Right atrium auricular region (tissue), 2 donors: ENCODE data around the gene WNT7A. TPM values are rescaled to one million over a fixed set of nuclear protein-coding genes. Genes with fewer than 3 reads are reported as not detected.
A peak's percentile ranks its signal among the peaks of the same experiment; 100 is the strongest.

Experiments used
- DNase-seq: peaks from one replicate; pipeline ENCODE4 v3.0.0-alpha.2; 2019; ENCODE audit warnings: low spot score
- H3K27ac ChIP-seq, 2 donors: fragments of 200-600 bp; sonication (generic); 1 replicate in 1 of 2; 2 replicates in 1 of 2; pipeline ENCODE4 v1.5.1; 2016 to 2019
- H3K27me3 ChIP-seq, 2 donors: fragments of 200-600 bp; sonication (generic); one replicate each; pipeline versions ENCODE4 v1.5.1 to v1.6.0; 2017 to 2019
- H3K36me3 ChIP-seq: fragments of 200-600 bp; sonication (generic); one replicate; pipeline ENCODE4 v1.5.1; 2016
- H3K4me1 ChIP-seq, 2 donors: fragments of 200-600 bp; sonication (generic); one replicate each; pipeline versions ENCODE4 v1.5.1 to v1.6.0; 2017 to 2019
- H3K4me3 ChIP-seq, 2 donors: fragments of 200-600 bp; sonication (generic); 1 replicate in 1 of 2; 2 replicates in 1 of 2; pipeline ENCODE4 v1.5.1; 2017 to 2019; ENCODE audit warnings: mild to moderate bottlenecking in 1 of 2, moderate library complexity in 1 of 2
- H3K9me3 ChIP-seq, 2 donors: fragments of 200-600 bp; sonication (generic); one replicate each; pipeline ENCODE4 v1.5.1; 2019
- total RNA-seq, 2 donors: library from RNA; depleted of rRNA; stranded (reverse); fragments of >200 nt; gene quantifications; one replicate each; pipeline ENCODE4 v1.1.0, GENCODE V29; 2016
- TF ChIP-seq, protein P1 (sequence below), 2 donors: fragments of 200-600 bp; sonication (generic); IDR thresholded peaks; one replicate each; pipeline ENCODE4 v1.5.1; 2019; ENCODE audit warnings: antibody characterized with exemption in 2 of 2

WNT7A gene
- total RNA-seq, 2 donors from 2014 or later, result not detected

GRCh38 chr3:13882876-13883275, 3.0 kb upstream of the WNT7A start:
- DNase-seq, result peak; percentile 18
- Histone ChIP-seq H3K4me3 (no peak overlapping the region), H3K4me1 (peaks cover 0 to 30% of the 10 kb centered on the region in 2 donors), H3K9me3 (peaks cover 0 to 6% of the 10 kb centered on the region in 2 donors), H3K36me3 (no peaks in the 10 kb centered on the region), H3K27ac (no peak overlapping the region), H3K27me3 (peaks cover 0 to 20% of the 10 kb centered on the region in 2 donors)
- TF ChIP-seq, protein P1, sequence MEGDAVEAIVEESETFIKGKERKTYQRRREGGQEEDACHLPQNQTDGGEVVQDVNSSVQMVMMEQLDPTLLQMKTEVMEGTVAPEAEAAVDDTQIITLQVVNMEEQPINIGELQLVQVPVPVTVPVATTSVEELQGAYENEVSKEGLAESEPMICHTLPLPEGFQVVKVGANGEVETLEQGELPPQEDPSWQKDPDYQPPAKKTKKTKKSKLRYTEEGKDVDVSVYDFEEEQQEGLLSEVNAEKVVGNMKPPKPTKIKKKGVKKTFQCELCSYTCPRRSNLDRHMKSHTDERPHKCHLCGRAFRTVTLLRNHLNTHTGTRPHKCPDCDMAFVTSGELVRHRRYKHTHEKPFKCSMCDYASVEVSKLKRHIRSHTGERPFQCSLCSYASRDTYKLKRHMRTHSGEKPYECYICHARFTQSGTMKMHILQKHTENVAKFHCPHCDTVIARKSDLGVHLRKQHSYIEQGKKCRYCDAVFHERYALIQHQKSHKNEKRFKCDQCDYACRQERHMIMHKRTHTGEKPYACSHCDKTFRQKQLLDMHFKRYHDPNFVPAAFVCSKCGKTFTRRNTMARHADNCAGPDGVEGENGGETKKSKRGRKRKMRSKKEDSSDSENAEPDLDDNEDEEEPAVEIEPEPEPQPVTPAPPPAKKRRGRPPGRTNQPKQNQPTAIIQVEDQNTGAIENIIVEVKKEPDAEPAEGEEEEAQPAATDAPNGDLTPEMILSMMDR (IDR thresholded peaks at IDR 0.05), result no peak

DNA sequence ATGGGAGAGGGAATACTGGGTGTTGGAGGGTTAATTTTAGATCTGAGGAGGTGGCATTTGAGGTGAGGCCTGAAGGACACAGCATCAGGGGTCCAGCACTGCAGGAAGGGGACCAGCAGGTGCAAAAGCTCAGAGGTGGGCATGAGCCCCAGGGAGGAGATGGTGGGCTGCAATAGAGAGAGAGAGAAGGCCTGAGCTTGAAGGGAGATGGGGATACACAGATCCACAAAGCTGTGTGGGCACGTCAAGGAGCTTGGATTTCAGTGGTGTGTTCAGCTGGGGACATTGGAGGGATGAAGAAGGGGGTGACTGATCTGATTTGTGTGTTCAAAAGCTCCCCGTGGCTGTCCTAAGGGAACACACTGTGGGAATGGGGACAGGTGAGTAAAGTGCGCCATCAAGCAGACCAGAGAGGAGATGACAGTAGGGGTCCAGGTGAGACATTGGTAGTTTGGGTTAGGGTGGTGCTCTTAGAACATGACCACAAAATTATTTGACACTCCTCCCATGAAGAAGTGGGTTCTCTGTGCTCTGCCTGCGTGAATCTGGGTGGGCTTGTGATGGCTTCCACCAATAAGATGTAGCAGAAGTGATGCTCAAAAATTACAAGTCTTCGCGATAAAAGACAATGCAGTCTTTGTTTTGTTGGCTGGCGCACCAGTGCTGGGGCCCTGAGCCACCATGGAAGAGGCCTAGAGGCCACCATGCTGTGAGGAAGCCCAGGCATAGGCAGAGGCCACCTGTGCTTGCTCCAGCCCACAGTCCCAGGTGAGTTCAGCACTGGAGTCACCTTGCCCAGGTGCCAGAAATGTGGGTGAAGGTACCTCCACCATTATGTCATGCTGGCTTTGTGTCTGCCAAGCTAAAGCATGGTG, 1.9 kb upstream of the WNT7A start:
- Histone ChIP-seq H3K27ac (no peak overlapping the region), H3K27me3 (peaks cover 0 to 24% of the 10 kb centered on the region in 2 donors), H3K4me3 (no peak overlapping the region), H3K9me3 (peaks cover 0 to 6% of the 10 kb centered on the region in 2 donors), H3K4me1 (peaks cover 0 to 31% of the 10 kb centered on the region in 2 donors), H3K36me3 (no peaks in the 10 kb centered on the region)
- DNase-seq, result peak; percentile 18
- TF ChIP-seq, protein P1 (IDR thresholded peaks at IDR 0.05), result no peak

DNA sequence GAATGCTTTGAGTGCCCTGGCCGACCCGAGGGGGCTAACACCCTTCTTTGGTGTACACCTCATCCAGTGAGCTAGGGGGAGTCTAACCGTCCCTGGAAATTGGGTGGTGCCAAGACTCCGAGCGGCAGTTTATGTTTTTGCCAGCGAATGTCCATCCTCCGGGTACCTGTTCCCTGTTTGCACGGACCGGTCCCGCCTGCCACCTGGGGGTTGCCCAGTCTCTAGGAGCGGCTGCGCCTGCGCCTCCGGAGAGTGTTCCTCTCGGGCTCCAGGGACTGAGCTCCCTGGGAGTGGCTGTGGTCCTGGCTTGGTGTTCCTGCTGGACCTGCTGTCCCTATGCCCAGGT, 913 bp upstream of the WNT7A start:
- no peak for DNase-seq
- H3K9me3 ChIP-seq, result peaks cover 0 to 6% of the 10 kb centered on the region in 2 donors
- peaks cover 0 to 24% of the 10 kb centered on the region in 2 donors for H3K27me3 ChIP-seq
- no peak overlapping the region for H3K4me3 ChIP-seq
- H3K4me1 ChIP-seq, result peaks cover 0 to 31% of the 10 kb centered on the region in 2 donors
- TF ChIP-seq, protein P1 (IDR thresholded peaks at IDR 0.05), result no peak
- H3K36me3 ChIP-seq, result no peaks in the 10 kb centered on the region
- H3K27ac ChIP-seq, result no peak overlapping the region

- no peak overlapping the region for H3K27ac ChIP-seq
- peaks cover 0 to 24% of the 10 kb centered on the region in 2 donors for H3K27me3 ChIP-seq
- H3K4me3 ChIP-seq, result peak overlapping the region in 1 of 2 donors; percentile 41
- H3K4me1 ChIP-seq, result peaks cover 0 to 31% of the 10 kb centered on the region in 2 donors
- peaks cover 0 to 6% of the 10 kb centered on the region in 2 donors for H3K9me3 ChIP-seq
- TF ChIP-seq, protein P1 (IDR thresholded peaks at IDR 0.05), result no peak
- no peak for DNase-seq
- H3K36me3 ChIP-seq, result no peaks in the 10 kb centered on the region
These were observed 547 bp downstream of the WNT7A start for GRCh38 chr3:13879102-13879945.

- Histone ChIP-seq H3K27ac (no peak overlapping the region), H3K4me1 (peaks cover 0 to 31% of the 10 kb centered on the region in 2 donors), H3K4me3 (peak overlapping the region in 1 of 2 donors; percentile 26), H3K27me3 (peaks cover 0 to 24% of the 10 kb centered on the region in 2 donors), H3K36me3 (no peaks in the 10 kb centered on the region), H3K9me3 (peaks cover 0 to 6% of the 10 kb centered on the region in 2 donors)
- TF ChIP-seq, protein P1 (IDR thresholded peaks at IDR 0.05), result no peak
- no peak for DNase-seq
These were observed 1.4 kb downstream of the WNT7A start for GRCh38 chr3:13878281-13879101.
